H9 (cell line): ENCODE data around the gene CMTM4. TPM values are rescaled to one million over a fixed set of nuclear protein-coding genes. Genes with fewer than 3 reads are reported as not detected.

ENCODE experiments used
- DNase-seq: peaks from one replicate; pipeline ENCODE4 v3.0.0-alpha.2; 2017
- H2AFZ ChIP-seq: one replicate; pipeline ENCODE4 v1.6.1; 2013; ENCODE audit warnings: mild to moderate bottlenecking, low read length, control low read depth, moderate library complexity
- H2AK5ac ChIP-seq: 2 replicates; pipeline ENCODE4 v1.6.1; 2013; ENCODE audit warnings: low read length, control low read depth, mixed read lengths; ENCODE audit not compliant: insufficient read length
- H2BK120ac ChIP-seq: one replicate; pipeline ENCODE4 v1.6.1; 2013; ENCODE audit warnings: low read depth, mild to moderate bottlenecking, low read length, control low read depth, inconsistent platforms; ENCODE audit not compliant: poor library complexity, severe bottlenecking
- H2BK12ac ChIP-seq: 2 replicates; pipeline ENCODE4 v1.6.1; 2013; ENCODE audit warnings: low read length, control low read depth, mixed read lengths, low read depth; ENCODE audit not compliant: insufficient read length
- H2BK15ac ChIP-seq: 2 replicates; pipeline ENCODE4 v1.6.1; 2013; ENCODE audit warnings: low read depth, low read length, control low read depth
- H2BK20ac ChIP-seq: one replicate; pipeline ENCODE4 v1.6.1; 2013; ENCODE audit warnings: low read depth, mild to moderate bottlenecking, low read length, control low read depth, inconsistent platforms; ENCODE audit not compliant: poor library complexity, severe bottlenecking
- H2BK5ac ChIP-seq: 2 replicates; pipeline ENCODE4 v1.6.1; 2013; ENCODE audit warnings: low read length, control low read depth, mixed read lengths; ENCODE audit not compliant: insufficient read length
- H3K14ac ChIP-seq: 2 replicates; pipeline ENCODE4 v1.6.1; 2013; ENCODE audit warnings: low read length, control low read depth; ENCODE audit not compliant: insufficient read depth
- H3K18ac ChIP-seq: 2 replicates; pipeline ENCODE4 v1.6.1; 2013; ENCODE audit warnings: low read depth, mild to moderate bottlenecking, mixed read lengths, low read length, control low read depth; ENCODE audit not compliant: insufficient read length
- H3K23ac ChIP-seq: 2 replicates; pipeline ENCODE4 v1.6.1; 2013; ENCODE audit warnings: low read length, control low read depth, mixed read lengths, low read depth; ENCODE audit not compliant: insufficient read length
- H3K23me2 ChIP-seq: 2 replicates; pipeline ENCODE4 v1.6.1; 2013; ENCODE audit warnings: low read depth, mild to moderate bottlenecking, mixed read lengths, low read length, control low read depth; ENCODE audit not compliant: insufficient read length, poor library complexity, severe bottlenecking
- H3K27ac ChIP-seq: 2 replicates; pipeline ENCODE4 v1.5.1; 2013; ENCODE audit warnings: low read length, control low read depth, mixed read lengths, low read depth; ENCODE audit not compliant: insufficient read length
- H3K27me3 ChIP-seq: 2 replicates; pipeline ENCODE4 v1.6.1; 2013; ENCODE audit warnings: low read length, control low read depth, inconsistent platforms; ENCODE audit not compliant: insufficient read depth
- H3K4ac ChIP-seq: 2 replicates; pipeline ENCODE4 v1.6.1; 2013; ENCODE audit warnings: low read depth, mild to moderate bottlenecking, control low read depth, inconsistent platforms, low read length, moderate library complexity
- H3K4me1 ChIP-seq: 2 replicates; pipeline ENCODE4 v1.6.1; 2013; ENCODE audit warnings: low read length, control low read depth, inconsistent platforms; ENCODE audit not compliant: insufficient read depth
- H3K4me2 ChIP-seq: 2 replicates; pipeline ENCODE4 v1.6.1; 2013; ENCODE audit warnings: low read length, control low read depth, mixed read lengths; ENCODE audit not compliant: insufficient read length, insufficient read depth
- H3K56ac ChIP-seq: 2 replicates; pipeline ENCODE4 v1.6.1; 2013; ENCODE audit warnings: low read depth, mild to moderate bottlenecking, mixed read lengths, low read length, control low read depth; ENCODE audit not compliant: insufficient read length
- H3K79me1 ChIP-seq: 2 replicates; pipeline ENCODE4 v1.6.1; 2013; ENCODE audit warnings: low read depth, mild to moderate bottlenecking, moderate library complexity, low read length, control low read depth, inconsistent platforms; ENCODE audit not compliant: insufficient read depth, poor library complexity, severe bottlenecking
- H3K79me2 ChIP-seq: 2 replicates; pipeline ENCODE4 v1.6.1; 2013; ENCODE audit warnings: low read length, control low read depth, inconsistent platforms; ENCODE audit not compliant: insufficient read depth
- H3K9ac ChIP-seq: 2 replicates; pipeline ENCODE4 v1.6.1; 2013; ENCODE audit warnings: low read length, control low read depth, mixed read lengths; ENCODE audit not compliant: insufficient read length; ENCODE audit errors: extremely low read depth
- H3K9me3 ChIP-seq: one replicate; pipeline ENCODE4 v1.6.1; 2013; ENCODE audit warnings: low read depth, low read length, inconsistent platforms; ENCODE audit not compliant: control insufficient read depth
- H3T11ph ChIP-seq: one replicate; pipeline ENCODE4 v1.6.1; 2013; ENCODE audit warnings: mild to moderate bottlenecking, low read length, control low read depth, inconsistent platforms
- H4K20me1 ChIP-seq: one replicate; pipeline ENCODE4 v1.6.1; 2013; ENCODE audit not compliant: control insufficient read depth, insufficient read length, insufficient read depth
- H4K5ac ChIP-seq: 2 replicates; pipeline ENCODE4 v1.6.1; 2013; ENCODE audit warnings: low read depth, mild to moderate bottlenecking, mixed read lengths, low read length, control low read depth; ENCODE audit not compliant: insufficient read length
- H4K8ac ChIP-seq: replicated peaks from 2 replicates; pipeline ENCODE4 v1.6.1; 2013; ENCODE audit warnings: low read length, control low read depth, mixed read lengths, low read depth; ENCODE audit not compliant: insufficient read length
- H4K91ac ChIP-seq: 2 replicates; pipeline ENCODE4 v1.6.1; 2013; ENCODE audit warnings: low read depth, mild to moderate bottlenecking, moderate library complexity, mixed read lengths, low read length, control low read depth; ENCODE audit not compliant: insufficient read length
- H3K27ac Mint-ChIP-seq, 3 experiments: 2 replicates in 2 of 3; 3 replicates in 1 of 3; pipeline ENCODE4 v1.8.0; 2020 to 2021; ENCODE audit warnings: mixed read lengths in 3 of 3, mild to moderate bottlenecking in 1 of 3, moderate library complexity in 1 of 3
- H3K27me3 Mint-ChIP-seq: 2 replicates; pipeline ENCODE4 v1.8.0; 2021; ENCODE audit warnings: low read depth, mild to moderate bottlenecking, moderate library complexity, mixed read lengths
- H3K36me3 Mint-ChIP-seq, 3 experiments: 2 replicates in 2 of 3; 3 replicates in 1 of 3; pipeline ENCODE4 v1.8.0; 2020 to 2021; ENCODE audit warnings: low read depth in 3 of 3, mixed read lengths in 3 of 3; ENCODE audit not compliant: insufficient read depth in 1 of 3
- H3K4me1 Mint-ChIP-seq, 2 experiments: 2 replicates each; pipeline ENCODE4 v1.8.0; 2020; ENCODE audit warnings: mixed read lengths in 2 of 2
- H3K4me3 Mint-ChIP-seq, 2 experiments: 2 replicates in 1 of 2; 3 replicates in 1 of 2; pipeline ENCODE4 v1.8.0; 2020 to 2021; ENCODE audit warnings: mild to moderate bottlenecking in 2 of 2, mixed read lengths in 2 of 2, moderate library complexity in 1 of 2
- H3K9me3 Mint-ChIP-seq, 2 experiments: 2 replicates in 1 of 2; 3 replicates in 1 of 2; pipeline ENCODE4 v1.8.0; 2020; ENCODE audit warnings: mild to moderate bottlenecking in 2 of 2, mixed read lengths in 2 of 2, moderate library complexity in 1 of 2
- CTCF ChIP-seq: fragments of 200-600 bp; sonication (generic); conservative IDR thresholded peaks from 3 replicates; pipeline ENCODE4 v1.8.0; 2021; ENCODE audit warnings: antibody characterized with exemption, mild to moderate bottlenecking
- WGBS: extraction: QIAGEN DNeasy Blood & Tissue Kit; methylation state at CpG from one replicate; pipeline ENCODE4 v1.1.7; 2013; ENCODE audit warnings: missing lambda C conversion rate, low lambda C conversion rate, mixed read lengths; ENCODE audit not compliant: insufficient read length; ENCODE audit errors: extremely low coverage; 5-methylcytosine and 5-hydroxymethylcytosine counted together
- total RNA-seq: library from RNA; stranded (reverse); gene quantifications from 2 replicates; pipeline ENCODE4 v1.2.1, GENCODE V29; 2021

CMTM4 gene
- total RNA-seq, 1 experiment from 2014 or later, result 40.5 TPM

- Histone ChIP-seq H2BK20ac (no peak overlapping the region), H2AFZ (no peak overlapping the region), H4K20me1 (peaks cover 3% of the 10 kb centered on the region), H3T11ph (no peak overlapping the region), H2BK15ac (no peak overlapping the region), H3K18ac (no peak overlapping the region), H2BK12ac (no peak overlapping the region), H3K9ac (no peak overlapping the region), H3K56ac (no peak overlapping the region), H2BK120ac (no peak overlapping the region), H4K8ac (no peak overlapping the region), H3K79me1 (peaks cover 4% of the 10 kb centered on the region), H3K4me2 (no peak overlapping the region), H3K79me2 (no peaks in the 10 kb centered on the region; the same call in 1 of the 2 replicates), H3K27me3 (no peaks in the 10 kb centered on the region), H3K4me1 (no peaks in the 10 kb centered on the region), H4K5ac (no peak overlapping the region), H2BK5ac (no peak overlapping the region), H3K23me2 (no peaks in the 10 kb centered on the region), H3K9me3 (no peaks in the 10 kb centered on the region), H3K4ac (no peak overlapping the region), H3K14ac (no peak overlapping the region; the same call in 1 of the 2 replicates), H2AK5ac (no peak overlapping the region), H3K27ac (no peak overlapping the region), H3K23ac (no peak overlapping the region), H4K91ac (no peak overlapping the region)
- Mint-ChIP-seq H3K4me1 (peaks cover 10 to 11% of the 10 kb centered on the region in 2 experiments; a peak in 3 of 4 replicates), H3K36me3 (peaks cover 2 to 12% (median 4%) of the 10 kb centered on the region in 3 experiments; a peak in 5 of 7 replicates), H3K4me3 (no peak overlapping the region), H3K27ac (no peak overlapping the region), H3K9me3 (no peaks in the 10 kb centered on the region; a peak in 1 of 5 replicates), H3K27me3 (no peaks in the 10 kb centered on the region)
- WGBS, result no CpG with 5 or more reads among the region's 4 CpGs
- no peak for DNase-seq
- no peak for TF ChIP-seq CTCF
Observed at GRCh38 chr16:66681676-66682075, 14.9 kb downstream of the CMTM4 start.
